PC-9 (cell line): ENCODE data around the gene ME3.

Experiments used
- EZH2 ChIP-seq: fragments of 200-600 bp; sonication (generic); IDR thresholded peaks from 2 replicates; pipeline ENCODE4 v1.8.0; 2017; ENCODE audit warnings: antibody characterized with exemption, low read depth
- TF ChIP-seq, protein P1 (sequence below): fragments of 200-600 bp; sonication (generic); conservative IDR thresholded peaks from 2 replicates; pipeline ENCODE4 v1.6.1; 2017; ENCODE audit warnings: mixed run types, antibody characterized with exemption, mild to moderate bottlenecking, moderate library complexity

GRCh38 chr11:86499723-86500129 lies 172.7 kb downstream of the ME3 start:
- TF ChIP-seq, protein P1, sequence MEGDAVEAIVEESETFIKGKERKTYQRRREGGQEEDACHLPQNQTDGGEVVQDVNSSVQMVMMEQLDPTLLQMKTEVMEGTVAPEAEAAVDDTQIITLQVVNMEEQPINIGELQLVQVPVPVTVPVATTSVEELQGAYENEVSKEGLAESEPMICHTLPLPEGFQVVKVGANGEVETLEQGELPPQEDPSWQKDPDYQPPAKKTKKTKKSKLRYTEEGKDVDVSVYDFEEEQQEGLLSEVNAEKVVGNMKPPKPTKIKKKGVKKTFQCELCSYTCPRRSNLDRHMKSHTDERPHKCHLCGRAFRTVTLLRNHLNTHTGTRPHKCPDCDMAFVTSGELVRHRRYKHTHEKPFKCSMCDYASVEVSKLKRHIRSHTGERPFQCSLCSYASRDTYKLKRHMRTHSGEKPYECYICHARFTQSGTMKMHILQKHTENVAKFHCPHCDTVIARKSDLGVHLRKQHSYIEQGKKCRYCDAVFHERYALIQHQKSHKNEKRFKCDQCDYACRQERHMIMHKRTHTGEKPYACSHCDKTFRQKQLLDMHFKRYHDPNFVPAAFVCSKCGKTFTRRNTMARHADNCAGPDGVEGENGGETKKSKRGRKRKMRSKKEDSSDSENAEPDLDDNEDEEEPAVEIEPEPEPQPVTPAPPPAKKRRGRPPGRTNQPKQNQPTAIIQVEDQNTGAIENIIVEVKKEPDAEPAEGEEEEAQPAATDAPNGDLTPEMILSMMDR: no peak
- TF ChIP-seq EZH2: no peak
